Pancreas (tissue), 10 donors: ENCODE results near the gene IL2. TPM values are rescaled to one million over a fixed set of nuclear protein-coding genes. Genes with fewer than 3 reads are reported as not detected.
A peak's percentile ranks its signal among the peaks of the same experiment; 100 is the strongest.

Source experiments
- ATAC-seq, 4 donors: fragments of 200-7000 bp; cut with Tn5 transposase; one replicate each; pipeline versions ENCODE4 v1.8.0 to v1.9.1; 2020; ENCODE audit warnings: mild to moderate bottlenecking in 4 of 4, moderate library complexity in 4 of 4
- DNase-seq, 6 donors: peaks; one replicate each; pipeline ENCODE4 v3.0.0-alpha.2; 2020
- FAIRE-seq: peaks from 2 replicates; lab custom pipeline; 2012; peaks lifted over from hg19 to GRCh38; lab: Jason Lieb, UNC
- H3K27ac ChIP-seq, 4 donors: fragments of 200-600 bp; sonication (generic); 1 replicate in 3 of 4; 2 replicates in 1 of 4; pipeline versions ENCODE4 v1.5.0 to v1.8.0; 2020
- H3K27me3 ChIP-seq, 4 donors: fragments of 200-600 bp; one replicate each; pipeline ENCODE4 v1.8.0; 2021
- H3K36me3 ChIP-seq, 3 donors: fragments of 200-600 bp; sonication (generic) in 1 of 3; one replicate each; pipeline versions ENCODE4 v1.5.0 to v1.8.0; 2020 to 2021
- H3K4me1 ChIP-seq, 3 donors: fragments of 200-600 bp; one replicate each; pipeline ENCODE4 v1.8.0; 2021
- H3K4me3 ChIP-seq, 4 donors: fragments of 200-600 bp; sonication (generic) in 2 of 4; one replicate each; pipeline versions ENCODE4 v1.5.0 to v1.8.0; 2020 to 2021
- H3K9me3 ChIP-seq, 4 donors: fragments of 200-600 bp; one replicate each; pipeline ENCODE4 v1.8.0; 2021
- WGBS, 2 donors: extraction: QIAGEN DNeasy Blood & Tissue Kit; methylation state at CpG; one replicate each; pipeline ENCODE4 v1.1.7; 2013; 5-methylcytosine and 5-hydroxymethylcytosine counted together
- intact Hi-C, 3 donors: fragments of 100-400 bp; cut with DNase I; formaldehyde crosslinking; loops; one replicate each; pipeline versions ENCODE4 v1.11.1 to v1.14.2; 2022
- polyA plus RNA-seq, 2 donors: library from polyadenylated mRNA; stranded (reverse); fragments of 200-250 nt; gene quantifications; one replicate each; pipeline ENCODE4 v1.2.3, GENCODE V29; 2013
- total RNA-seq, 6 donors: library from RNA; stranded (reverse); fragmentation: NEBNext Ultra II Directional in 4 of 6; extraction: Animal tissue kit (Norgen Biotek cat#: 25700) in 4 of 6; gene quantifications; one replicate each; pipeline versions ENCODE4 v1.2.1 to v1.2.4, GENCODE V29; 2021 to 2023
- TF ChIP-seq, protein P1 (sequence below), 4 donors: fragments of 200-600 bp; sonication (generic) in 3 of 4; IDR thresholded peaks; one replicate each; pipeline versions ENCODE4 v1.5.0 to v1.8.0; 2021; ENCODE audit warnings: antibody characterized with exemption in 4 of 4
- donor health status: healthy with polysubstance abuse.
- donor health status: DM: no; HTN: no; CAD: no; lungs with moderate emphysema.
- donor health status: DM: no; HTN: no; CAD: no.
- donor health status: control.
- donor health status: control.
- donor health status: Bipolar disorder and iron deficiency.
- donor health status: DM: yes; HTN: yes; CAD: no.
- donor health status: DM: no; HTN: no; CAD: no.
- donor health status: DM: no; HTN: no; CAD: no.
- donor health status: DM: yes; HTN: yes; CAD: no.

IL2 gene
- total and polyA plus RNA-seq, 8 donors: 2.6 TPM; not detected in 7

DNA sequence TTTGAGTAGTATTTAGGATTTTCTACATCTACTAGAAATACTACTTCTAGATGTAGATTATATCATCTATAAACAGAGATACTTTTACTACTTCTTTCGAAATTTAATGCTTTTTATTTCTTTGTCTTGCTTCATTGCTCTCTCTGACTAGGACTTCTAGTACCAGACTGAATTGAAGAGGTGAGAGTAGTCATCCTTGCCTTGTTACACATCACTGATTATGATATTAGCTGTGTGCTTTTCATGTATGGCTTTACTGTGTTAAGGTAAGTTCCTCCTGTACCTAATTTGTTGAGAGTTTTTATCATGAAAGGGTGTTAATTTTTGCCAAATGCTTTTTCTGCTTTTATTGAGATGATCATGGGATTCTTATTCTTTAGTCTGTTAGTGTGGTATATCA is 19.6 kb upstream of the IL2 start:
- Histone ChIP-seq H3K4me1 (no peaks in the 10 kb centered on the region), H3K27ac (no peak overlapping the region), H3K9me3 (no peaks in the 10 kb centered on the region), H3K4me3 (no peak overlapping the region), H3K27me3 (no peaks in the 10 kb centered on the region), H3K36me3 (no peaks in the 10 kb centered on the region)
- FAIRE-seq (no peak), ATAC-seq (no peak), DNase-seq (no peak)
- WGBS, 2 donors: 23 to 37% methylated on average over 1 of the region's 1 CpG
- intact Hi-C loops: no loop called here
- TF ChIP-seq, protein P1, sequence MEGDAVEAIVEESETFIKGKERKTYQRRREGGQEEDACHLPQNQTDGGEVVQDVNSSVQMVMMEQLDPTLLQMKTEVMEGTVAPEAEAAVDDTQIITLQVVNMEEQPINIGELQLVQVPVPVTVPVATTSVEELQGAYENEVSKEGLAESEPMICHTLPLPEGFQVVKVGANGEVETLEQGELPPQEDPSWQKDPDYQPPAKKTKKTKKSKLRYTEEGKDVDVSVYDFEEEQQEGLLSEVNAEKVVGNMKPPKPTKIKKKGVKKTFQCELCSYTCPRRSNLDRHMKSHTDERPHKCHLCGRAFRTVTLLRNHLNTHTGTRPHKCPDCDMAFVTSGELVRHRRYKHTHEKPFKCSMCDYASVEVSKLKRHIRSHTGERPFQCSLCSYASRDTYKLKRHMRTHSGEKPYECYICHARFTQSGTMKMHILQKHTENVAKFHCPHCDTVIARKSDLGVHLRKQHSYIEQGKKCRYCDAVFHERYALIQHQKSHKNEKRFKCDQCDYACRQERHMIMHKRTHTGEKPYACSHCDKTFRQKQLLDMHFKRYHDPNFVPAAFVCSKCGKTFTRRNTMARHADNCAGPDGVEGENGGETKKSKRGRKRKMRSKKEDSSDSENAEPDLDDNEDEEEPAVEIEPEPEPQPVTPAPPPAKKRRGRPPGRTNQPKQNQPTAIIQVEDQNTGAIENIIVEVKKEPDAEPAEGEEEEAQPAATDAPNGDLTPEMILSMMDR (IDR thresholded peaks at IDR 0.05): no peak

DNA sequence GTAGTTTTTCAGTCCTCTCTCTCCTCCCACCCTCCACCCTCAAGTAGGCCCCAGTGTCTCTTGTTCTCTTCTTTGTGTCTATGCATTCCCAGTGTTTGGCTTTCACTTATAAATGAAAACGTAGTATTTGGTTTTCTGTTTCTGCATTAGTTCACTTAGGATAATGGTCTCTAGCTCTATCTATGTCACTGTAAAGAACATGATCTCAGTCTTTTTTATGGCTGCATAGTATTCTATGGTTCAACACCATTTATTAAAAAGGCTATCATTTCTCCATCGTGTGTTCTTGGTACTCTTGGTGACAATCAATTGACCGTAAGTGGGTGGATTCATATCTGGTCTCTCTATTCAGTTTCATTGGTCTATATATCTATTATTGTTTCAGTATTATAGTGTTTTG is 18.7 kb upstream of the IL2 start:
- FAIRE-seq (no peak), ATAC-seq (no peak), DNase-seq (no peak)
- Histone ChIP-seq H3K36me3 (no peaks in the 10 kb centered on the region), H3K27ac (no peak overlapping the region), H3K27me3 (no peaks in the 10 kb centered on the region), H3K9me3 (no peaks in the 10 kb centered on the region), H3K4me1 (no peaks in the 10 kb centered on the region), H3K4me3 (no peak overlapping the region)
- intact Hi-C loops: no loop called here
- TF ChIP-seq, protein P1 (IDR thresholded peaks at IDR 0.05): no peak
- 52 to 66% methylated on average over 3 of the region's 3 CpGs for WGBS, 2 donors

DNA sequence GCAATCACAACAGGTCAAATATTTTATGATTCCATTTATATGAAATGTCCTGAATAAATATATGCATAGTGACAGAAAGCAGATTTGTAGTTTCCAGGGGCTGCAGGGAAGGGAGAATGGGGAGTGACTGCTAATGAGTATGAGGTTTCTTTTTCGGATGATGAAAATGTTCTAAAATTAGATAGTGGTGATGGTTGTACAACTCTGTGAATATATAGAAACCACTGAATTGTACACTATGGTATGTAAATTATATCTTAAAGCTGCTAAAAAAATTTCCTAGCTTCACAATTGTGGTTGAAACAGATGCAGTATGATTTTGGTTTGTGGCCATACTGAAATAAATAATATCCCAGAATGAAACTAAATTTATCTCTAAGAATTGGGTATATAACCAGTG is 12.9 kb upstream of the IL2 start:
- H3K27me3 ChIP-seq: no peaks in the 10 kb centered on the region
- no peak overlapping the region for H3K4me3 ChIP-seq
- TF ChIP-seq, protein P1 (IDR thresholded peaks at IDR 0.05): no peak
- no peaks in the 10 kb centered on the region for H3K36me3 ChIP-seq
- H3K9me3 ChIP-seq: no peaks in the 10 kb centered on the region
- intact Hi-C loops: no loop called here
- no peaks in the 10 kb centered on the region for H3K4me1 ChIP-seq
- WGBS, 2 donors: 65 to 88% methylated on average over 1 of the region's 1 CpG
- DNase-seq: no peak
- no peak for FAIRE-seq
- ATAC-seq: no peak
- H3K27ac ChIP-seq: no peak overlapping the region

DNA sequence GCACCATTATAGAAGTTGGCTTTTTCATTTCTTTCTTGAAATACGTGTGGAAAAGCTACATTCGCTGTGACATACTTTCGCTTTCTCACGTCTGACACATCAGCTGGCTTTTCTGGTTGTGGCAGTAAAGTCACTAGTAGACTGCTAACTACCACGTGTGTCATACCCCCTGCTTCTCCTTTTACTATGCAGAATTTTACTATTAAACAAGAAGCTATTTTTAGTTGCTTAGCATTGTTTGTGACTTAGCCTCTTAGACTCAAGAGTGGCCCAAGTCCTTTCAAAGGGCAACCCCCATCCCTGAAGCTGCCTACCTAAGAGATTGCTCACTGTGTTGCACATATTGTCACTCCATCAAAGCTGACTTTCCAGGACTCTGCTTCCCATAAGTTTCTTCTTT is 2.1 kb upstream of the IL2 start:
- H3K36me3 ChIP-seq: no peaks in the 10 kb centered on the region
- TF ChIP-seq, protein P1 (IDR thresholded peaks at IDR 0.05): no peak
- 41 to 50% methylated on average over 5 of the region's 5 CpGs for WGBS, 2 donors
- no peaks in the 10 kb centered on the region for H3K27me3 ChIP-seq
- no peak overlapping the region for H3K4me3 ChIP-seq
- intact Hi-C loops: no loop called here
- no peak overlapping the region for H3K27ac ChIP-seq
- DNase-seq (no peak), ATAC-seq (peak in 1 of 4 donors; percentile 59), FAIRE-seq (no peak)
- H3K4me1 ChIP-seq: no peaks in the 10 kb centered on the region
- no peaks in the 10 kb centered on the region for H3K9me3 ChIP-seq

DNA sequence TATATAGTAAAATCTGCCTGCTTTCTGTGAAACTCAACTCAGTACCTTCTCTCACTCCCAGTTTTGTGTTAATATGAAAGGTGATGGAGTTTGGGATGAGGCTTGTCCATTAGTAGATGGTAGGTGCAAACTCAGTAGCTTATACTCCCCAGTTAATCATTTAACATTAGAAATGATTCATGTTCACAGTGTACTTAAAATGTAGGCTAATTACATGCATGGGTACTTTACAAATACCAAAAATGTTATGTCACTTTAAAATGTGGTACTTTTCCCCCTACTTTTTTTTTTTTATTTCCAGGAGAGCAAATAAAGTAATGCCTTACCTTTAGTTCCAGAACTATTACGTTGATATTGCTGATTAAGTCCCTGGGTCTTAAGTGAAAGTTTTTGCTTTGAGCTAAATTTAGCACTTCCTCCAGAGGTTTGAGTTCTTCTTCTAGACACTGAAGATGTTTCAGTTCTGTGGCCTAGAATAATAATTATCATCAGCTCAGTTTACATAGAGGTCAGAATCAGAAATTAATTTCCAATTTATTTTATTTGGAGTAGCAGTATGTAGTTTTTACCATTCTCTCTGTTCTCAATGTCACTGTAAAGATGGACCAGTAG is 3.0 kb downstream of the IL2 start:
- peak in 2 of 4 donors; percentile 44 to 79 for ATAC-seq
- Histone ChIP-seq H3K4me1 (no peaks in the 10 kb centered on the region), H3K36me3 (no peaks in the 10 kb centered on the region), H3K9me3 (no peaks in the 10 kb centered on the region), H3K4me3 (no peak overlapping the region), H3K27ac (no peak overlapping the region), H3K27me3 (no peaks in the 10 kb centered on the region)
- WGBS, 2 donors: 16% methylated on average over 1 of the region's 1 CpG
- TF ChIP-seq, protein P1 (IDR thresholded peaks at IDR 0.05): no peak
- DNase-seq: no peak
- no peak for FAIRE-seq
- intact Hi-C loops: no loop called here
